AG09319 (cell line): ENCODE results near the gene GNAT1.

Source experiments
- DNase-seq: peaks from one replicate; pipeline ENCODE4 v3.0.0-alpha.2; 2010; ENCODE audit warnings: low read depth; ENCODE audit errors: extremely low read depth
- TF ChIP-seq, protein P1 (sequence below): IDR thresholded peaks from 2 replicates; pipeline ENCODE4 v1.5.1; 2011; ENCODE audit warnings: low read depth, mild to moderate bottlenecking, inconsistent platforms, low read length, moderate library complexity

GNAT1 gene

DNA sequence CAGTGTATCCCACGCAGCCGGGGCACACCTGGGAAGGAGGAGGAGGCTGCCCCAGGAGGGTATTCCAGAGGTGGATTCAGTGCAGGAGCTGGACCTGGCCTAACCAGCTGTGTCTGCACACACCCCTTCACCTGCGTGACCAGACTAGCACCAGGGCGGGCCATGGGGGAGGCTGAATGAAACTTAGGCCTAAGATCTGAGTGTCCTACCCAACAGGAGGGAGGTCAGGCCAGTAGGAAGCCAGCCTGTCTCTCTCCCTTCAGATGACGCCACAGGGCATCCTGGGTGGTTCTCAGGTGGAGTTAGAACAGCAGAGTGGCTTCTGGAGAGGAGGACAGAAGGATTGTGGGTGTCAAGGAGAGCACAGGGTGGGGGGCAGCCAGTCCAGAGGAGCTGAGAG lies 39.7 kb upstream of the GNAT1 start:
- DNase-seq = no peak
- TF ChIP-seq, protein P1, sequence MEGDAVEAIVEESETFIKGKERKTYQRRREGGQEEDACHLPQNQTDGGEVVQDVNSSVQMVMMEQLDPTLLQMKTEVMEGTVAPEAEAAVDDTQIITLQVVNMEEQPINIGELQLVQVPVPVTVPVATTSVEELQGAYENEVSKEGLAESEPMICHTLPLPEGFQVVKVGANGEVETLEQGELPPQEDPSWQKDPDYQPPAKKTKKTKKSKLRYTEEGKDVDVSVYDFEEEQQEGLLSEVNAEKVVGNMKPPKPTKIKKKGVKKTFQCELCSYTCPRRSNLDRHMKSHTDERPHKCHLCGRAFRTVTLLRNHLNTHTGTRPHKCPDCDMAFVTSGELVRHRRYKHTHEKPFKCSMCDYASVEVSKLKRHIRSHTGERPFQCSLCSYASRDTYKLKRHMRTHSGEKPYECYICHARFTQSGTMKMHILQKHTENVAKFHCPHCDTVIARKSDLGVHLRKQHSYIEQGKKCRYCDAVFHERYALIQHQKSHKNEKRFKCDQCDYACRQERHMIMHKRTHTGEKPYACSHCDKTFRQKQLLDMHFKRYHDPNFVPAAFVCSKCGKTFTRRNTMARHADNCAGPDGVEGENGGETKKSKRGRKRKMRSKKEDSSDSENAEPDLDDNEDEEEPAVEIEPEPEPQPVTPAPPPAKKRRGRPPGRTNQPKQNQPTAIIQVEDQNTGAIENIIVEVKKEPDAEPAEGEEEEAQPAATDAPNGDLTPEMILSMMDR = no peak

DNA sequence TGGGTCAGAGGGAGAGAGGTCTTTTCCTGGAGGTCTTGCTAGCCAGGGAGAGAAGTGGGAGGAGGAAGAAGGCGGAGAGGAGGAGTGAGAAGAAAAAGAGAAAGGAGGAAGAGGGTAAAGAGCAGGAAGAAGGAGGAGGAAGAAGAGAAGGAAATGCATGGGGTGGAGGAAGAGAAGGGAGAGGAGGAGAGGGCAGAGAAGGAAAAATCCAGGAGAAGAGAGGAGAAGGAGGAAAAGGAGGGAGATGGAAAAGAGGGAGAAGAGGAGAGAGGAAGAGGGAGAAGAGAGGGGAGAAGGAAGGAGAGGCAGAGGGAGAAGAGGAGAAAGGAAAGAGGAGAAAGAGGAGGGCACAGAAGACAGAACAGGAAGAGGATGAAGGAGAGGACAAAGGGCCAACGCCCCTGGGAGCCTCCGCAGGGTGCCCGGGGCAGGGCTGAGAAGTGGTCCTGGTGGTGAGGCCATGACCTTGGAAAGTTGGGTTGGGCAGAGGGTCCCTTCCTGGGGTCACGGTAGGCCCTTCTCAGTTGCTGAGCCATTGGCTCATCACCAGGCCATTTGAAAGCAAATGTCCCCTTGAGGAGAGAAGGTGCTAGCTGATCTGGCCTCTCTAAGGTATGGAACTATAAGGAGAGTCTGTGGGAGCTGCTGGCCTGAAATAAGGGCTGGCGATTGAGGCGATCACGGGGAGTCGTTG lies 37.5 kb upstream of the GNAT1 start:
- TF ChIP-seq, protein P1 = no peak
- no peak for DNase-seq

DNA sequence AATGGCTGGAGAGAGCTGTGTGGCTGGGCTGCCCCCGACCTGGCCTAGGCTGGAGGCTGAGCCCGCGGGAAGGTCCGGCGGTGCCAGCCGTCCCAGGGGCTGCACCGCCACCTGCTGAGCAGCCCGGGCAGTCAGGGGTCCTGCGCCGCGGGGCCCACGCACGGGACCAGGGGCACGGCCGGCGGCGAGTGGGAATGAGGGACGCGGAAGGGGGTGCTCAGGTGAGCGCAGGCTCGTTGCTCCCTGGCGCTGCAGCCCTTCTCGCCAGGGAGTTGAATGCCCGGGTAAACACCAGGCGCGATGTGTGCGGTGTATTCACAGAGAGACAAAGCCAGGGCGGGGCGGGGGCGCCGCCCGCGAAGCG lies 37.0 kb upstream of the GNAT1 start:
- TF ChIP-seq, protein P1 = peak; percentile 5; the same call in 1 of the 2 replicates
- DNase-seq = no peak

DNA sequence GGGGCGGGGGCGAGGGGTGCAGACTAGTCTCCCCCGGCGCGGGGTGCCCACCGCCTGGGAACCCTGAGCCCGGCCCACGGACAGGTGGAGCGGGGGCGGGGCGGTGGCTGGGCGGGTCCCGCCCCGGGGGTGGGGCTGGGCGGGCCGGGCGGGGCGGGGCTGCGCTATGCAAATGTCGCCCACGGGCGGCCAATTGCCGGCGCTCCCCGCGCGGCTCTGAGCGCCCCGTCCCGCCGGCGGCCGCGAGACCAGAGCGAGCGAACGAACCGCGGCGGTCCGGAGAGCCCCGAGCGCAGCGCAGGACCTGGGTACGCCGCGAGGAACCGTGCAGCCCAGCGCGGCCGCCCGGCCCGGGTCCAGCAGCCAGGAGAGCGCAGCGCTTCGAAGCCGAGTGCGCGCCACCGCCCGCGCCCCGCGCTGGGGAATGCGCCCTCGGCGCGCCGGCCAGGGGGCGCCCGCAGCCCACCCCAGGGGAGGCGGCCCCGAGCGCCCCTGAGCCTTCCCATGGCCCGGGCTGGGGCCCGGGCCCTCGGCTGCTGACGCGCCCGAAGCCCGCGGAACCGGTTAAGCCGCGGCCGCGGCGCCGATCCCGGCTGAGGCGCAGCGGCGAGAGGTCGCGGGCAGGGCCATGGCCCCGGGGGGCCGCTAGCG lies 36.4 kb upstream of the GNAT1 start, which contains the start of gene SEMA3F:
Gene SEMA3F, plus strand, starts transcription at position 485 of the 651 bp plus-strand sequence. CDS start 4,299 bp downstream, outside the sequence.
- TF ChIP-seq, protein P1 = no peak
- DNase-seq = no peak

DNA sequence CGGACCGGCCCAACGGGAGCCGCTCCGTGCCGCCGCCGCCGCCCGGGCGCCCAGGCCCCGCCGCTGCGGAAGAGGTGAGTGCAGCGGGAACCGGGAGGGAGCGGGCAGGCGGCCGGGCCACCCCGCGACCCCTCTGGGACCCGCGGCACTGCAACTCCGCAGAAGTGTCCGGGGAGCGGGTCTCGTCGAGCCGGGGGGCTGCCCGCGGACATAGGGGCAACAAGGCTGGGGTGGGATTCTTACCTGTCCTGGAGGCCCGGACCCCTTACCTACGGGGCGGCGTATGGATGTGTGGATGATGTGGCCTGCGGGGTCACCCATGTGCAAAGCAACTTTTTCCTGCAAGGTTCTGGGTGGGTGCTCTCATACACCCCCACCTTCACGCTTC lies 35.9 kb upstream of the GNAT1 start:
- TF ChIP-seq, protein P1 = no peak
- no peak for DNase-seq

DNA sequence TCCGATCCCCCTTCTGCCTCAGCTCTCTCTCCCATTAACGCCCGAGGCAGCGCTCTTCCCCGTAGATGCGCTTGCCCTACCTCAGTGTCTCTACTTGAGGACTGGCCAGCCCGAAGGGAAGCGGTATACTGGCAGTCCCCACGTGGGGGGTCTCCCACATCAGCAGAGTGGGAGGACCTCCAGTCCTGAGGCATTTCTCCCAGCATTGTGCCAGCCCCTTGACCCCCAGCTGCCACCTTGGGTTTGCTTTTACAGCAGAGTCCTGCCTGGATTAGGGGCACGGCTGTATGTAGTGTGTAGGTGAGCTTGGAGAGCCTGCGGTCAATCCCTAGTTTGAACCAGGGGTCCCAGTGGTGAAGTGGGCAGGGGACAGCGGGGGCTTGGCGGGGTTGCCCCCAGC lies 35.5 kb upstream of the GNAT1 start:
- no peak for DNase-seq
- TF ChIP-seq, protein P1 = no peak
